NCI-H2196 treated with DMSO at 0.1 percent for 48 hours (cell line): ENCODE results near the gene ACSF2.
"Not testable (repeated sequence)": the region's sequence is repeated elsewhere in the genome, so short reads cannot be mapped to it uniquely, and the experiment has no call there.

Experiments
- DNase-seq: peaks from one replicate; lab custom pipeline; 2025; ENCODE audit not compliant: unreplicated experiment; lab: John Stamatoyannopoulos, UW

ACSF2 gene

GRCh38 chr17:50475775-50476544 is 49.9 kb downstream of the ACSF2 start:
- DNase-seq = not testable (repeated sequence)

GRCh38 chr17:50476545-50477315 is 50.7 kb downstream of the ACSF2 start:
- no peak for DNase-seq

GRCh38 chr17:50477976-50478375 is 52.0 kb downstream of the ACSF2 start:
- no peak for DNase-seq

- peak; percentile 84 for DNase-seq
These were observed 52.7 kb downstream of the ACSF2 start, which contains the start of gene RSAD1 for GRCh38 chr17:50478391-50479381. RSAD1 (plus strand) TSS chr17:50478860; CDS start chr17:50478885, 25 bp downstream.

GRCh38 chr17:50479522-50480141 is 53.6 kb downstream of the ACSF2 start:
- DNase-seq = peak; percentile 73

- DNase-seq = no peak
These were observed 54.2 kb downstream of the ACSF2 start for GRCh38 chr17:50480142-50480764.

GRCh38 chr17:50480854-50481490 is 55.0 kb downstream of the ACSF2 start:
- no peak for DNase-seq

- no peak for DNase-seq
These were observed 55.6 kb downstream of the ACSF2 start for GRCh38 chr17:50481648-50482047.

- no peak for DNase-seq
These were observed 56.1 kb downstream of the ACSF2 start for GRCh38 chr17:50482110-50482509.

GRCh38 chr17:50482516-50482915 is 56.5 kb downstream of the ACSF2 start:
- DNase-seq = peak; percentile 85

- DNase-seq = no peak
These were observed 57.2 kb downstream of the ACSF2 start for GRCh38 chr17:50483266-50483665.

GRCh38 chr17:50484386-50485155 is 58.6 kb downstream of the ACSF2 start:
- DNase-seq = no peak

- no peak for DNase-seq
These were observed 61.4 kb downstream of the ACSF2 start for GRCh38 chr17:50487213-50488096.

- no peak for DNase-seq
These were observed 62.9 kb downstream of the ACSF2 start for GRCh38 chr17:50488880-50489279.

GRCh38 chr17:50491505-50491904 is 65.5 kb downstream of the ACSF2 start:
- no peak for DNase-seq

- no peak for DNase-seq
These were observed 66.2 kb downstream of the ACSF2 start for GRCh38 chr17:50492214-50492613.

- DNase-seq = no peak
These were observed 67.7 kb downstream of the ACSF2 start for GRCh38 chr17:50493744-50494143.
